Measurements from ENCODE around the gene DIP2C. TPM values are rescaled to one million over a fixed set of nuclear protein-coding genes. Genes with fewer than 3 reads are reported as not detected.

Gene DIP2C
- total RNA-seq, 6 experiments from 2014 or later, result 23.2 to 28.9 (median 26.3) TPM

GRCh38 chr10:555281-555680 lies 134.2 kb downstream of the DIP2C start:
- no peak for TF ChIP-seq CTCF (IDR thresholded peaks at IDR 0.05)
- H3K36me3 Mint-ChIP-seq (ENCODE audit: low read depth), result no peaks in the 10 kb centered on the region
- no peaks in the 10 kb centered on the region for H3K9me3 Mint-ChIP-seq
- no peak overlapping the region for H3K4me3 Mint-ChIP-seq
- peaks cover 62% of the 10 kb centered on the region for H3K4me1 Mint-ChIP-seq (ENCODE audit: low read depth)
- no peak for DNase-seq
- peaks cover 4% of the 10 kb centered on the region for H3K27me3 Mint-ChIP-seq (ENCODE audit: insufficient read depth)
- H3K27ac Mint-ChIP-seq, result no peak overlapping the region; the same call in 1 of the 2 replicates

- Mint-ChIP-seq H3K27me3 (ENCODE audit: insufficient read depth) (peaks cover 2% of the 10 kb centered on the region; the same call in 1 of the 2 replicates), H3K36me3 (ENCODE audit: low read depth) (no peaks in the 10 kb centered on the region), H3K9me3 (no peaks in the 10 kb centered on the region), H3K27ac (peak overlapping the region; percentile 53), H3K4me1 (ENCODE audit: low read depth) (peaks cover 54% of the 10 kb centered on the region), H3K4me3 (no peak overlapping the region)
- TF ChIP-seq CTCF (IDR thresholded peaks at IDR 0.05), result no peak
- peak; percentile 19 for DNase-seq
Measured at GRCh38 chr10:554182-554848, 135.2 kb downstream of the DIP2C start.

- Mint-ChIP-seq H3K27ac (no peak overlapping the region), H3K4me3 (no peak overlapping the region), H3K27me3 (ENCODE audit: insufficient read depth) (peaks cover 2% of the 10 kb centered on the region; the same call in 1 of the 2 replicates)
Measured at GRCh38 chr10:553233-553632, 136.2 kb downstream of the DIP2C start.

GRCh38 chr10:552679-553078 lies 136.8 kb downstream of the DIP2C start:
- Mint-ChIP-seq H3K27me3 (ENCODE audit: insufficient read depth) (peaks cover 2% of the 10 kb centered on the region; the same call in 1 of the 2 replicates), H3K27ac (no peak overlapping the region), H3K4me1 (ENCODE audit: low read depth) (peaks cover 43% of the 10 kb centered on the region), H3K4me3 (no peak overlapping the region), H3K9me3 (no peaks in the 10 kb centered on the region), H3K36me3 (ENCODE audit: low read depth) (no peaks in the 10 kb centered on the region)
- DNase-seq, result no peak
- TF ChIP-seq CTCF (IDR thresholded peaks at IDR 0.05), result no peak

More at GRCh38 chr10:553233-553632, 136.2 kb downstream of the DIP2C start:
- Mint-ChIP-seq H3K4me1 (ENCODE audit: low read depth) (peaks cover 44% of the 10 kb centered on the region), H3K9me3 (no peaks in the 10 kb centered on the region), H3K36me3 (ENCODE audit: low read depth) (no peaks in the 10 kb centered on the region)
- DNase-seq, result no peak
- no peak for TF ChIP-seq CTCF (IDR thresholded peaks at IDR 0.05)

GRCh38 chr10:551373-552252 lies 137.9 kb downstream of the DIP2C start:
- Mint-ChIP-seq H3K9me3 (no peaks in the 10 kb centered on the region), H3K4me1 (ENCODE audit: low read depth) (peaks cover 46% of the 10 kb centered on the region), H3K27me3 (ENCODE audit: insufficient read depth) (peaks cover 2% of the 10 kb centered on the region; the same call in 1 of the 2 replicates), H3K27ac (no peak overlapping the region), H3K36me3 (ENCODE audit: low read depth) (no peaks in the 10 kb centered on the region), H3K4me3 (no peak overlapping the region)
- DNase-seq, result no peak
- TF ChIP-seq CTCF (IDR thresholded peaks at IDR 0.05), result no peak

All from HFFc6 (cell line).